WERI-Rb-1 (cell line): ENCODE measurements around the gene SLC7A1.

ENCODE experiments used
- DNase-seq: peaks from one replicate; pipeline ENCODE4 v3.0.0-alpha.2; 2020
- H3K27ac ChIP-seq: fragments of 250-450 bp; sonication (Bioruptor Pico); 2 replicates; pipeline ENCODE4 v1.5.1; 2020; ENCODE audit warnings: mild to moderate bottlenecking, moderate library complexity
- H3K27me3 ChIP-seq: fragments of 250-450 bp; sonication (Bioruptor Pico); 2 replicates; pipeline ENCODE4 v1.5.1; 2021; ENCODE audit warnings: mild to moderate bottlenecking, low read depth, moderate library complexity; ENCODE audit not compliant: insufficient read depth, severe bottlenecking
- H3K36me3 ChIP-seq: fragments of 250-450 bp; sonication (Bioruptor Pico); 2 replicates; pipeline ENCODE4 v1.5.1; 2020; ENCODE audit warnings: mild to moderate bottlenecking, moderate library complexity
- H3K4me3 ChIP-seq: 2 replicates; pipeline ENCODE4 v1.5.1; 2011; ENCODE audit warnings: low read depth, mild to moderate bottlenecking, control low read depth, low read length
- H3K9me3 ChIP-seq: fragments of 250-450 bp; sonication (Bioruptor Pico); 2 replicates; pipeline ENCODE4 v1.5.1; 2021; ENCODE audit warnings: mild to moderate bottlenecking, moderate library complexity; ENCODE audit not compliant: severe bottlenecking
- TF ChIP-seq, protein P1 (sequence below): IDR thresholded peaks from 2 replicates; pipeline ENCODE4 v1.5.1; 2011; ENCODE audit warnings: low read depth, mild to moderate bottlenecking, control low read depth, inconsistent platforms, low read length

SLC7A1 gene

DNA sequence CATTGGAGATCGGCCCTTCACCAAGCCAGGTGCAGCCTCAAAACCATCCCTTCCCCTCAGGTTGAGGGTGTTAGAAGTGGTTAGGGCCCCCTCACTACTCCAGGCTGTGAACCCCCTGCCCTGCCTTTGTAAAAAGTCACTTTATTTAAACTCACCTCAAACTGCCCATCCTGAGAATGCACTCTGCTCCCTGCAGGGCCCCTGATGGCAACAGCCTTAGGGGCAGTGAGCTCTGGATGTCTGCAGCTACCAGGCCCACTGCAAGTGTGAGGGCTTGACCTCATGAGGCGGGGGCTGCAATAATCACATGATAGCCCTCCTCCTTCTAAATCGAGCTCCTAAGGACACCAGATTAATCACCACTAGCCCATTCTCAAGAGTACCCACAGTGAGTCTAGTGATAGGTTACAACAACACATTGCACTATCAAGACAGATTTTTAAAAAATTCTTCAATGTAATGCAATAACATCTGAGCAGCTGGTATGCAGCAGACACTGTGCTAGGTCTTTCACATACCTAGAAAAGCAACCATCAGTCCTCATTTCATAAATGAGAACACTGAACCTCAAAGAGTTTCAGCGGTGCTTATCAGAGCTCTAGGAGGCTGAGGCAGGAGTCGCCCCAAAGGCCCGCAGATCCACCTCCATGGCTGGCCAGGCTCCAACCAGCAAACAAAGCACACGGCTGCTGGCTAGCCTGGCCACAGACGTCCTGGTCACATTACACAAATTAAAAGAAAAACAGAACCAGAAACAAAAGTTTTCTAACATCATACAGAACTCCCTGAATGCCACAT is 26.0 kb downstream of the SLC7A1 start:
- H3K4me3 ChIP-seq: no peak overlapping the region
- DNase-seq: no peak

DNA sequence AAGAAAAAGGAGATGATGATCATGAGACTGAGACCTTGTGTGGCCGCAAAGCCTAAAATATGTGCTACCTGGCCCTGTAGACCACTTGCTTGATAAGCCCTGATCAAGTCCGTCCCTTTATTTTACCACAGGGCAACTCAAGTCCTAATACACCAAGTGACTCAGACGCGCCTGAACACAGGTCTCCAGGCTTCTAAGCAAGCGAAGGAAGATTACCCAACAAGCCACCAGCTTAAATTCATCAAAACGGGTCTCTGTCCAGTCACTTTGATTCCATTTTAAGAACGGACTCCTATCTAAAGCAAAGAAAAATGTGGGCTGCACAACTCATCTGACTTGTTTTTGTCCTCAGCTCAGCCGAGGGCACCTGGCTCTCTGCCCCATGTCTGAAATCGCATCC is 26.8 kb downstream of the SLC7A1 start:
- Histone ChIP-seq H3K27ac (no peak overlapping the region), H3K4me3 (no peak overlapping the region), H3K36me3 (no peaks in the 10 kb centered on the region), H3K9me3 (no peaks in the 10 kb centered on the region), H3K27me3 (no peaks in the 10 kb centered on the region)
- TF ChIP-seq, protein P1, sequence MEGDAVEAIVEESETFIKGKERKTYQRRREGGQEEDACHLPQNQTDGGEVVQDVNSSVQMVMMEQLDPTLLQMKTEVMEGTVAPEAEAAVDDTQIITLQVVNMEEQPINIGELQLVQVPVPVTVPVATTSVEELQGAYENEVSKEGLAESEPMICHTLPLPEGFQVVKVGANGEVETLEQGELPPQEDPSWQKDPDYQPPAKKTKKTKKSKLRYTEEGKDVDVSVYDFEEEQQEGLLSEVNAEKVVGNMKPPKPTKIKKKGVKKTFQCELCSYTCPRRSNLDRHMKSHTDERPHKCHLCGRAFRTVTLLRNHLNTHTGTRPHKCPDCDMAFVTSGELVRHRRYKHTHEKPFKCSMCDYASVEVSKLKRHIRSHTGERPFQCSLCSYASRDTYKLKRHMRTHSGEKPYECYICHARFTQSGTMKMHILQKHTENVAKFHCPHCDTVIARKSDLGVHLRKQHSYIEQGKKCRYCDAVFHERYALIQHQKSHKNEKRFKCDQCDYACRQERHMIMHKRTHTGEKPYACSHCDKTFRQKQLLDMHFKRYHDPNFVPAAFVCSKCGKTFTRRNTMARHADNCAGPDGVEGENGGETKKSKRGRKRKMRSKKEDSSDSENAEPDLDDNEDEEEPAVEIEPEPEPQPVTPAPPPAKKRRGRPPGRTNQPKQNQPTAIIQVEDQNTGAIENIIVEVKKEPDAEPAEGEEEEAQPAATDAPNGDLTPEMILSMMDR: no peak
- no peak for DNase-seq

More for the DNA sequence above, 26.0 kb downstream of the SLC7A1 start:
- no peaks in the 10 kb centered on the region for H3K27me3 ChIP-seq
- TF ChIP-seq, protein P1: no peak
- H3K27ac ChIP-seq: no peak overlapping the region
- no peaks in the 10 kb centered on the region for H3K9me3 ChIP-seq
- no peaks in the 10 kb centered on the region for H3K36me3 ChIP-seq

DNA sequence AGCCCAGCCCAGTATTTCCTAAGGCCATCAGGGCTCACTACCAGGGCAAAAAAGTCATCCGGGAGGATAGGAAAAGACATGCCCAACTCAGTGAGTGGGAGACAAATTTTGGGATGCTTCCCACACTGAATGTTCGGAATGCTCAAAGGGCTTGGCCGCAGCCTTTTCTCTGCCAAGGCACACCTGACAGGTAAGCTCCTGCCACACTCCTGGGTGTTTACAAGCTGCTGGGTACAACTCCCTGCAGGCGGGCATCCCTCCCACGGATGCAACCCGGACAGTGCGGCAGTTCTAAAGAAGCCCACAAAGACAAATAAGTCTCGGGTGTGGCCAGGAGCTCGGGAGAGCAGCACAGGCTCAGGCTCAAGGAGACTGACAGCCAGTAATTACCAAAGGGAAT is 28.1 kb downstream of the SLC7A1 start:
- no peak overlapping the region for H3K27ac ChIP-seq
- no peaks in the 10 kb centered on the region for H3K36me3 ChIP-seq
- H3K4me3 ChIP-seq: no peak overlapping the region
- no peaks in the 10 kb centered on the region for H3K27me3 ChIP-seq
- no peaks in the 10 kb centered on the region for H3K9me3 ChIP-seq
- DNase-seq: no peak
- TF ChIP-seq, protein P1: no peak

DNA sequence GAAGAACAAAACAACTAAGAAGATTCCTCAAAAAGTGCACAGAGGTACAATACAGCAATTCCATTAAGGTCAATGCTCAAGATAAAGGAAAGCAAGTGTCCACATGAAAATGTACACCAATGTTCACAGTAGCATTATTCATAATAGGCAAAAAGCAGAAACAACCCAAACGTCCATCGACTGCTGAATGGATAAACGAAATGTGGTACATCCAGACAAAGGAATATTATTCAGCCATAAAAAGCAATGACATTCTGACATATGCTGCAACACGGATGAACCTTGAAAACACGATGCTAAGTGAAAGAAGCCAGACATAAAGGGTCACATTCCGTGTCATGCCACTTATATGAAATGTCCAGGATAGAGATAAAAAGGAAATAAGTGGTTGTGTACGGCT is 29.3 kb downstream of the SLC7A1 start:
- no peak overlapping the region for H3K27ac ChIP-seq
- no peaks in the 10 kb centered on the region for H3K36me3 ChIP-seq
- H3K4me3 ChIP-seq: no peak overlapping the region
- TF ChIP-seq, protein P1: no peak
- H3K27me3 ChIP-seq: no peaks in the 10 kb centered on the region
- H3K9me3 ChIP-seq: no peaks in the 10 kb centered on the region
- DNase-seq: no peak

DNA sequence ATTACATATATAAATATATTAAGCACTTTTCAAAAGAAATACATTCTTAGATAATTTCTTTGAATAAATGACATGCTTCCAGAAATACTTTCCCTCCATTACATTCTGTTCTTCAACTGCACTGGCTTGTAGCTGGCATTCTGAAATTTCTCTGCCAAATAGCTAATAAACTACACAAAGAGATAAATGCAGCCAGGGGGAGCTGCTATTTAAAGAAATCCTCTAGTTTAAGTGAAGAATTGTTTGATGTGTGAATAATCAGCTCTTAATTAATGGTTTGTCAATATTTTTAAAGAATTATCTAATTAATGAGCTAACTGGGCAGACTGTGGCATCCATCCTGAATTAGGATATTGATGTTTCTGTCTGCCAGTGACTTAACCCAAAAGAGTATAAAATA is 30.7 kb downstream of the SLC7A1 start:
- Histone ChIP-seq H3K4me3 (no peak overlapping the region), H3K27ac (no peak overlapping the region), H3K9me3 (no peaks in the 10 kb centered on the region), H3K36me3 (no peaks in the 10 kb centered on the region), H3K27me3 (no peaks in the 10 kb centered on the region)
- no peak for DNase-seq
- TF ChIP-seq, protein P1: no peak

DNA sequence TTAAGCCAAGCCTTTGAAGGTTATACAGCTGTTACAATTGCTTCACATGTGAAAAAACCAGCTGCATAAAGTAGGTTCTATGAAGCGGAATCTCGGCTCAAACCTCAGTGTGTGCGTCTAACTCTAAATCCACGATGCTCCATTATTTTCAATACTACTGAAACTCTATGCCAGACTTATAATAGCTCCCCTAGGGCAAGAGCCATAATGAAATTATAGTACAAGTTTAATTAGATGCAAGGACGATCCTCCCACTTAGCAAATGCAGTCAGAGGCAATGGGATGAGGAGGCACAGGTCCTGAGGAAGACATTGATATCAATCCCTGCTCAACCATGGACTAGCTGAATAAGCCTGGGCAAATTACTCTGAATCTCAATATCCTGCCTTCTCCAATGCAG is 31.1 kb downstream of the SLC7A1 start:
- TF ChIP-seq, protein P1: no peak

More for the DNA sequence above, 31.1 kb downstream of the SLC7A1 start:
- Histone ChIP-seq H3K27ac (no peak overlapping the region), H3K9me3 (no peaks in the 10 kb centered on the region), H3K27me3 (no peaks in the 10 kb centered on the region), H3K36me3 (no peaks in the 10 kb centered on the region), H3K4me3 (no peak overlapping the region)
- no peak for DNase-seq
